Activated CD4-positive, alpha-beta memory T cell treated with anti-CD3 and anti-CD28 coated beads, Interleukin-2, amount 10 ng/mL, durations not matched to agents 7 days and 5 days (primary cell): ENCODE results near the gene EPC1. TPM values are rescaled to one million over a fixed set of nuclear protein-coding genes. Genes with fewer than 3 reads are reported as not detected.

Experiments used
- total RNA-seq, 2 experiments: library from RNA; stranded (reverse); gene quantifications; one replicate each; pipeline ENCODE4 v1.2.3, GENCODE V29; 2021

The EPC1 gene
- total RNA-seq, 2 experiments from 2014 or later, result 41.6 to 43.0 TPM

Other genes with a start within 250 kb of the EPC1 start
- gene CCDC7, start 99.0 kb upstream of the EPC1 start, total RNA-seq, result 10 to 100 TPM; 12.7 to 15.2 TPM